ENCODE measurements around the gene AANAT. TPM values are rescaled to one million over a fixed set of nuclear protein-coding genes. Genes with fewer than 3 reads are reported as not detected.
A peak's percentile ranks its signal among the peaks of the same experiment; 100 is the strongest.
"Not testable (repeated sequence)": the region's sequence is repeated elsewhere in the genome, so short reads cannot be mapped to it uniquely, and the experiment has no call there.

The AANAT gene
- total RNA-seq, 1 experiment from 2014 or later: not detected

DNA sequence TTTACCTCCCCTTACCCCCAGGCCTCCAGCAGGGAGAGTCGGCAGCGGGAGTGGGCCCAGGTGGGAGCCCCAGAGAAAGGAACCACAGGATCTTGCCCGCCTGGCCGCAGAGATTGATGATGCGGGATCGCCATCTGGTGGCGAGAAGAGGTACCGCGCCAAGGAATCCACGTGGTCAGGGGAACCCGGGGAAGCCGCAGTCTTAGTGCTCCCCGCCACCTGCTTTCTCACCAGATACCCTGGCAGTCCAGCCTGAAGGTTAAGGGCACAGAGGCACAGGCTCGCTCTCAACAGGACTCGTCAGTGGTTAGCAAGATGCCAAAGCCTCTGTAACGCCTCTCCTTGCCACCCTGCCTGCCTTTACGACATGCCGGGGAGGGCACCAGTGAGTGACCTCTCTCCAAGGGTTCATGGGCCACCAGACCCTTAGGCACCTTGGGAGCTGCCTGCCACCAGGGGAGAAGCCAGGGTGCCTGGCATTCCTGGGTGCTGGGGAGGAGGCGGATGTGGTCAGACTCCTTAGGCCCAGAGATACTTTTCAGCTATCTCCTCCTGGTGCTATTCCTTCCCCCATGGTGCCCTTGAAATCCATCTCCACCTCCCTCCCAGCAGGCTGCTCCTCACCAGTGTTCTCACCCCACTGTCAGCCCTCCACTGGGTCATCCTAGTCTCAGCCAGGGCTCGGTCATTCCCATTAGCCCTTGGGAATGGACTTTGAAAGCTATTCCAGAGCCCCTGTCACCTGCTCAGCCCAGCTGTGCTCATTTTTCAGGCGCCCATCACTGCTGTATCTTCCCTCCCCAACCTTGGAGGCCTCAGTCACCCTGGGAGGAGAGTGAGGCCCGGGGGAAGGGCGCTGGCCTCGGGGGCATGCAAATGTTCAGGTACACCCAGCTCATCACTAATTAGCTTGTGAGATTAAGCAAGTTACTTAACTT lies 39.3 kb downstream of the AANAT start (continued):
- TF ChIP-seq, protein P1, sequence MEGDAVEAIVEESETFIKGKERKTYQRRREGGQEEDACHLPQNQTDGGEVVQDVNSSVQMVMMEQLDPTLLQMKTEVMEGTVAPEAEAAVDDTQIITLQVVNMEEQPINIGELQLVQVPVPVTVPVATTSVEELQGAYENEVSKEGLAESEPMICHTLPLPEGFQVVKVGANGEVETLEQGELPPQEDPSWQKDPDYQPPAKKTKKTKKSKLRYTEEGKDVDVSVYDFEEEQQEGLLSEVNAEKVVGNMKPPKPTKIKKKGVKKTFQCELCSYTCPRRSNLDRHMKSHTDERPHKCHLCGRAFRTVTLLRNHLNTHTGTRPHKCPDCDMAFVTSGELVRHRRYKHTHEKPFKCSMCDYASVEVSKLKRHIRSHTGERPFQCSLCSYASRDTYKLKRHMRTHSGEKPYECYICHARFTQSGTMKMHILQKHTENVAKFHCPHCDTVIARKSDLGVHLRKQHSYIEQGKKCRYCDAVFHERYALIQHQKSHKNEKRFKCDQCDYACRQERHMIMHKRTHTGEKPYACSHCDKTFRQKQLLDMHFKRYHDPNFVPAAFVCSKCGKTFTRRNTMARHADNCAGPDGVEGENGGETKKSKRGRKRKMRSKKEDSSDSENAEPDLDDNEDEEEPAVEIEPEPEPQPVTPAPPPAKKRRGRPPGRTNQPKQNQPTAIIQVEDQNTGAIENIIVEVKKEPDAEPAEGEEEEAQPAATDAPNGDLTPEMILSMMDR (IDR thresholded peaks at IDR 0.05 in 2 of 3, conservative IDR thresholded peaks at IDR 0.05 in 1 of 3; ENCODE audit: borderline replicate concordance in 1 of 3, insufficient read depth in 1 of 3, low read depth in 2 of 3, low read length in 2 of 3): peak; percentile 94 to 99 (median 98)
- TF ChIP-seq CEBPB (IDR thresholded peaks at IDR 0.05; ENCODE audit: low read depth): no peak

DNA sequence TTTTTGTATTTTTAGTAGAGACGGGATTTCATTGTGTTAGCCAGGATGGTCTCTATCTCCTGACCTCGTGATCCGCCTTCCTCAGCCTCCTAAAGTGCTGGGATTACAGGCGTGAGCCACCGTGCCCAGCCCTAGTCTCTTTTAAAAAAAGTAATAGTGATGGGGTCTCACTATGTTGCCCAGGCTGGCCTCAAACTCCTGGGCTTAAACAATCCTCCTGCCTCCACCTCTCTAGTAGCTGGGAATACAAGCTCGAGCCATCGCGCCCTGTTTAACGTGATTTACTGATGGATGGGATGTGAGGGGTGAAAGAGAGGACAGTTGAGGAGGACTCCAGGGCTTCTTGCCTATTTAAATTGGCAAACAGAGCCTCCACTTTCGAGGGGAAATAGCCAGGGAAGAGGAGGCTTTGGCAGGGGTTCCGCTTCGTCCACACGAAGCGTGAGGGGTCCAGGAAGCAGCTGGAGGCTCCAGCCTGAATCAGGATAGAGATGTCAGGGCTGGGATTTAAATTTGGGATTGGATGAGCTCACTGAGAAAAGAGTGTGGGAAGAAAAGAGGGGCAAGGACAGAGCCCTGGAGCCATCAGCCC lies 41.2 kb downstream of the AANAT start:
- H3K9me2 ChIP-seq (ENCODE audit: insufficient read depth); H3K27me3 ChIP-seq (ENCODE audit: insufficient read depth, low read length); BruUV-seq (replicated peaks); H3K27ac ChIP-seq (ENCODE audit: low read depth, low read length); H3K9ac ChIP-seq (ENCODE audit: low read length); ATAC-seq; H3K9me3 ChIP-seq (ENCODE audit: control insufficient read depth in 1 of 2, insufficient read depth in 1 of 2, low read depth in 1 of 2, low read length in 2 of 2); DNase-seq (ENCODE audit: low read depth, low spot score); RAD21 ChIA-PET (ENCODE audit: low non-redundant PET in 1 of 2, low total read pairs in 2 of 2, uncharacterized antibody in 2 of 2, unreplicated experiment in 2 of 2); H3K4me2 ChIP-seq (ENCODE audit: low read length); H3K36me3 ChIP-seq (ENCODE audit: control insufficient read depth in 1 of 2, insufficient read depth in 2 of 2, low read length in 2 of 2); H3K79me2 ChIP-seq (ENCODE audit: insufficient read depth, low read length); H4K20me1 ChIP-seq (ENCODE audit: insufficient read depth); H3K4me3 ChIP-seq (replicated peaks in 1 of 2; ENCODE audit: low read depth in 1 of 2, low read length in 2 of 2); H2AFZ ChIP-seq (ENCODE audit: low read depth, low read length, poor library complexity, severe bottlenecking); intact Hi-C loops (cut with micrococcal nuclease): not testable (repeated sequence)
- POLR2A ChIA-PET: interaction anchor here (1.9 kb wide), 1 partner anchor 51 kb away, joined by 5 read pairs; no protein-coding TSS in a partner anchor
- CTCF ChIA-PET: interaction anchor here (0.8 to 9.5 kb wide), 6 partner anchors 14 to 229 kb away, joined by 3 to 100 read pairs (median 5); no protein-coding TSS in a partner anchor
- H3K4me1 ChIP-seq (ENCODE audit: control insufficient read depth in 1 of 2, insufficient read depth in 2 of 2, low read length in 2 of 2): peaks cover 2 to 18% of the 10 kb centered on the region in 2 experiments; a peak in 3 of 4 replicates
